Kidney epithelial cell (primary cell): ENCODE results near the gene ILRUN. TPM values are rescaled to one million over a fixed set of nuclear protein-coding genes. Genes with fewer than 3 reads are reported as not detected.
"Not testable (repeated sequence)": the region's sequence is repeated elsewhere in the genome, so short reads cannot be mapped to it uniquely, and the experiment has no call there.

Source experiments
- DNase-seq: peaks from one replicate; pipeline ENCODE4 v3.0.0-alpha.2; 2010; ENCODE audit warnings: low read depth
- H3K27me3 ChIP-seq: 2 replicates; pipeline ENCODE4 v1.6.0; 2011; ENCODE audit warnings: low read length; ENCODE audit not compliant: control insufficient read depth, insufficient read depth
- H3K36me3 ChIP-seq: 2 replicates; pipeline ENCODE4 v1.5.1; 2011; ENCODE audit warnings: low read length; ENCODE audit not compliant: control insufficient read depth, insufficient read depth
- H3K4me3 ChIP-seq: 2 replicates; pipeline ENCODE4 v1.5.1; 2011; ENCODE audit warnings: low read depth, mild to moderate bottlenecking, control low read depth, low read length
- total RNA-seq: library from RNA; depleted of rRNA; stranded (reverse); fragments of >200 nt; gene quantifications from 2 replicates; pipeline ENCODE4 v1.2.3, GENCODE V29; 2015
- TF ChIP-seq, protein P1 (sequence below): IDR thresholded peaks from 2 replicates; pipeline ENCODE4 v1.5.1; 2011; ENCODE audit warnings: mild to moderate bottlenecking, moderate library complexity, low read length, control low read depth, inconsistent platforms; ENCODE audit not compliant: insufficient read depth, poor library complexity, severe bottlenecking

The ILRUN gene
- total RNA-seq: 37.9 and 39.8 TPM in 2 replicates

- TF ChIP-seq, protein P1, sequence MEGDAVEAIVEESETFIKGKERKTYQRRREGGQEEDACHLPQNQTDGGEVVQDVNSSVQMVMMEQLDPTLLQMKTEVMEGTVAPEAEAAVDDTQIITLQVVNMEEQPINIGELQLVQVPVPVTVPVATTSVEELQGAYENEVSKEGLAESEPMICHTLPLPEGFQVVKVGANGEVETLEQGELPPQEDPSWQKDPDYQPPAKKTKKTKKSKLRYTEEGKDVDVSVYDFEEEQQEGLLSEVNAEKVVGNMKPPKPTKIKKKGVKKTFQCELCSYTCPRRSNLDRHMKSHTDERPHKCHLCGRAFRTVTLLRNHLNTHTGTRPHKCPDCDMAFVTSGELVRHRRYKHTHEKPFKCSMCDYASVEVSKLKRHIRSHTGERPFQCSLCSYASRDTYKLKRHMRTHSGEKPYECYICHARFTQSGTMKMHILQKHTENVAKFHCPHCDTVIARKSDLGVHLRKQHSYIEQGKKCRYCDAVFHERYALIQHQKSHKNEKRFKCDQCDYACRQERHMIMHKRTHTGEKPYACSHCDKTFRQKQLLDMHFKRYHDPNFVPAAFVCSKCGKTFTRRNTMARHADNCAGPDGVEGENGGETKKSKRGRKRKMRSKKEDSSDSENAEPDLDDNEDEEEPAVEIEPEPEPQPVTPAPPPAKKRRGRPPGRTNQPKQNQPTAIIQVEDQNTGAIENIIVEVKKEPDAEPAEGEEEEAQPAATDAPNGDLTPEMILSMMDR: no peak
- Histone ChIP-seq H3K27me3 (no peaks in the 10 kb centered on the region), H3K4me3 (peak within 1 kb of the TSS; percentile 83), H3K36me3 (no peaks in the 10 kb centered on the region)
- DNase-seq: peak; percentile 50
Observed at GRCh38 chr6:34696739-34697543, at the start of gene ILRUN. TSS of gene ILRUN (minus strand) at chr6:34696767. CDS start at chr6:34696603, 164 bp downstream.

DNA sequence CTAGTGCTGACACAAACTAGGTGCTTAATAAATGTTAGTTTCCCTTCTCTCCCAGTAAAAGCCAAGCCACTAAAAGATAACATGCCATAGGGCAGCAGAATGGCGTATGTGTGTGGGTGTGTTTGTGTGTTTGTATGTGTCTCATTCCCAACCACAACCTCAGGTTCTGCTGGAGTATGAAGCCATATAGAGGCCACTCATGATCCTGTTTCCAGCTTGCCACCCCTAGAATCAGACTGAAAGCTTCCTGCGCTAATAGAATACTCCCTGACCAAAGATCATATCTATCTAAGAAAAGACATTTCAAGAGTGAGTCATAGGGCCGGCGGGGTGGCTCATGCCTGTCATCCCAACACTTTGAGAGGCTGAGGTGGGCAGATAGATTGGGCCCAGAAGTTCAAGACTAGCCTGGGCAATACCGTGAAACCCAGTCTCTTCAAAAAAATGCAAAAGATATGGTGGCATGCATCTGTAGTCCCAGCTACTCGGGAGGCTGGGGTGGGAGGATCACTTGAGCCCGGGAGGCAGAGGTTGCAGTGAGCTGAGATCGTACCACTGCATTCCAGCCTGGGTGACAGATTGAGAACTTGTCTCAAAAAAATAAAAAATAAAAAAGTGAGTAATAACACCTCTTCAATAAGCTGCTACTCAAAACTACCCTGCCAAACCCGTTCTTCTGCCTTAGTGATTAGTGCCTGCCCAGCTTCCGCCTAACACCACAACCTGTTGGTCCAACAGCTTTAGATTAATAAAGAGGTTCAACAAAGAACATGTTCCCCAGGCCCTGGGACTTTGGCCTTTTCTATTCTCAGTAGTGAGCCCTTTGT, 48.9 kb upstream of the ILRUN start:
- TF ChIP-seq, protein P1: no peak

DNA sequence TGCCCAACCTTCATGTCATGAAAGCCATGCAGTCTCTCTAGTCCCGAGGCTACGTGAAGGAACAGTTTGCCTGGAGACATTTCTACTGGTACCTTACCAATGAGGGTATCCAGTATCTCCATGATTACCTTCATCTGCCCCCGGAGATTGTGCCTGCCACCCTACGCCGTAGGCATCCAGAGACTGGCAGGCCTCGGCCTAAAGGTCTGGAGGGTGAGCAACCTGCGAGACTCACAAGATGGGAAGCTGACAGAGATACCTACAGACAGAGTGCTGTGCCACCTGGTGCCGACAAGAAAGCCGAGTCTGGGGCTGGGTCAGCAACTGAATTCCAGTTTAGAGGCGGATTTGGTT, 47.7 kb upstream of the ILRUN start:
- not testable (repeated sequence) for H3K36me3 ChIP-seq, DNase-seq, H3K27me3 ChIP-seq, H3K4me3 ChIP-seq

More for the DNA sequence above, 48.9 kb upstream of the ILRUN start:
- H3K27me3 ChIP-seq: no peaks in the 10 kb centered on the region
- DNase-seq: no peak
- no peak overlapping the region for H3K4me3 ChIP-seq
- no peaks in the 10 kb centered on the region for H3K36me3 ChIP-seq

GRCh38 chr6:34743625-34744293, 47.2 kb upstream of the ILRUN start:
- Histone ChIP-seq H3K4me3 (no peak overlapping the region), H3K36me3 (no peaks in the 10 kb centered on the region), H3K27me3 (no peaks in the 10 kb centered on the region)
- TF ChIP-seq, protein P1: no peak
- no peak for DNase-seq

DNA sequence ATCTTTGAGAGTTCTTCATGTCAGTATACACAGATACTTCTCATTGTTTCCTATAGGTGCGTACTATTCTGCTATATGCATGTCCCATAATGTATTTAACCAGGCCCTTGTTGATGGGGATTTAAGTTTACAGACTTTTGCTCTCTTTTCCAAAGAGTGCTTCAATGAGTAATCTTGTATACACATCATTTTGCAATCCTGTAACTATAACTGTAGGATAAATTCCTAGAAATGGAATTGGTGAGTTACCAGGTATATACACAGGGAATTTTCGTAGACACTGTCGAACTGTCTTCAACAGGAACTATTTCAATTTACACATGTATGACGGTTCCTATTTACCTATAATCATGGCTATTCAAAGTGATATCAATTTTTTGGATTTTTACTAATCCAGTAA, 45.5 kb upstream of the ILRUN start:
- no peaks in the 10 kb centered on the region for H3K27me3 ChIP-seq
- H3K36me3 ChIP-seq: no peaks in the 10 kb centered on the region
- no peak overlapping the region for H3K4me3 ChIP-seq
- TF ChIP-seq, protein P1: no peak
- no peak for DNase-seq

- Histone ChIP-seq H3K27me3 (no peaks in the 10 kb centered on the region), H3K36me3 (no peaks in the 10 kb centered on the region), H3K4me3 (no peak overlapping the region)
- TF ChIP-seq, protein P1: no peak
- no peak for DNase-seq
Observed at GRCh38 chr6:34736823-34737222, 40.3 kb upstream of the ILRUN start.
